GM08714 (cell line): ENCODE measurements around the gene MACROH2A2.
"Not testable (repeated sequence)": the region's sequence is repeated elsewhere in the genome, so short reads cannot be mapped to it uniquely, and the experiment has no call there.

Experiments
- H3K4me3 ChIP-seq: fragments of 200-500 bp; sonication (Bioruptor generic); 2 replicates; pipeline ENCODE4 v1.5.1; 2014; ENCODE audit warnings: mild to moderate bottlenecking, low read length, inconsistent platforms
- ZNF274 ChIP-seq: IDR thresholded peaks from 2 replicates; pipeline ENCODE4 v1.6.1; 2012; ENCODE audit warnings: mild to moderate bottlenecking, low read depth, low read length

The MACROH2A2 gene

DNA sequence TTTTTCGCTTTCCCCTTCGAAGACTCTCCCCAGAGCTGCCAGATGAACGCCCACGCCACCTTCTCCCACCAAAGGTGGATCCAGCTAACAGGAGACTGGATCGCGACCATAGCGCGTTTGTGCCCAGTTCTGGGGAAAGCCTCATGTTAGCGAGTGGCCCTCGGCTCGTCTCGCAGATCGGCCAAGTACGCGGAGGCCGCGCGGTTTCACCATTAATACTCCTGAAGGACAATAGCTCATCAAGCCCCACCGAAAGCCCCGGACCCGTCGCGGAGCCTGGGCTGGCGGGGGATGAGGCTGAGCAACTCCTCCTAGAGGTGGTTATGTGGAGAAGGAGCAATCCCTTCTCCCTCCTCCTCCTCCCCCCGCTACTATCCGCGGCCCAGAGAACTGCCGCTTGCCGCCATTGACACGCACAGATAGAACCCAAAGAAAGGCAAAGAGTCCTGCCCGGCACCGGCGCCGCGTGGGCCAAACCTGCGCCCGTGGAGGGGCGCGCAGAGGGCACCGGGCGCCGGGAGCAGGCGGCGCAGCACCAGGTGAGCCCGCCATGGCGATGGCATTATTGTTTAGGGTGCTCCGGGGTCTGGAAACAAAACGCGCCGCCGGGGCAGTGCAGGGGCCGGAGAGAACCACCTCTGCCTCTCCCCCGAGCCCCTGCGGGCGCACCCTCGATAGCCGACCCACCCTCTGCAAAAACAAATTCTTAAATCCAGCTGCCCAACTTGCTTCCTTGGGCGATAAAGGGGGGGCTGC lies at the start of gene MACROH2A2:
Gene MACROH2A2, plus strand, starts transcription at position 385 of the 756 bp plus-strand sequence. CDS start 22,813 bp downstream, outside the sequence.
- TF ChIP-seq ZNF274, result no peak
- H3K4me3 ChIP-seq, result peak within 1 kb of the TSS; percentile 55

DNA sequence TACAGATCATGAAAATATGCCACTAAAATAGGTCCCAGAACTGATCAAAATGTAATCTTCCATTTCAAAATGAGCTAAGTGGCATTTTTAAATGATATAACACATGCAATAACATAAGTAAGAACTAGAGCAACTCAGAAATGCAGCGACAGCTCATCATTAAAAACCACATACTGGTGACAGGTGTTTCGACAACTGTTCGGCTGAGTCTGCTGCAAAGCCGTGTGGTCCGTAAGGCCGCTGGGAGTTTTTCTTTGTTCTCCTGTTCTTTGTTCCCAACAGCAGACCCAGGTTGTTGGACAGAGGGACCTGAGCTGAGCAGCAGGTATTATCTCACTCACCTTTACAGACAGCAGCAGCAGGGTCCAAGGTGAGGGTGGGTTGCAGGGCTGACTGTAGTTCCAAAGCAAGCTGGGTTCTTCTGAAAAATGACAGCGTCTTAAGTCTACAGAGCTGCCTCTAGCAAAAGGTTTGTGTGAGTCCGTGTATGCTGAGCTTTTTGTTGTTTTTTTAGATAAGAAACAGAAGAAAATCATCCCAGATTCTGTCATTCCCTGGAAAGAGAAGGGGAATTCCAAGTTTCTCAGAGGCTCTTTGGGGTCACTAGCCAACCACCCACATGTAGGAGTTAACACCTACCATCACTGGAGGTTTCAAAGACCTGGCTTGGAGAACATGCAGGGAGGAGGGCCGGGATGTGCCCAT lies 45.4 kb upstream of the MACROH2A2 start:
- TF ChIP-seq ZNF274, result no peak

DNA sequence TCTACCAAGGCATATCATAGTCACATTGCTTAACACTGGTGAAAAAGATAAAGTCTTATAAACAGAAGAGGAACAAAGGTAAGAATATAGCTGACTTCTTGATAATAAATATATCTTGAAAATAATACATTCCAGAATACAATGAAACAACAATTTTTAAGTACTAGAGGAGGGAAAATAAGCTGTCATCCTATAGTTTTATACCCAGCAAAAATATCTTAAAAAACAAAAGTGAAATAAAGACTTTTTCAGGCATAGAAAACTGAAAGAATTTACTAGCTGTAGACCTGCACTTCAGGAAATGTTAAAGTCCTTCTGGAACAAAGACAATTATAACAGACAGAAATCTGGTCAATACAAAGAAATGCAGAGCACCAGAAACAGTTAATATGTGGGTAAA lies 21.4 kb upstream of the MACROH2A2 start:
- no peak overlapping the region for H3K4me3 ChIP-seq
- TF ChIP-seq ZNF274, result no peak

More for the DNA sequence above, 45.4 kb upstream of the MACROH2A2 start:
- no peak overlapping the region for H3K4me3 ChIP-seq

DNA sequence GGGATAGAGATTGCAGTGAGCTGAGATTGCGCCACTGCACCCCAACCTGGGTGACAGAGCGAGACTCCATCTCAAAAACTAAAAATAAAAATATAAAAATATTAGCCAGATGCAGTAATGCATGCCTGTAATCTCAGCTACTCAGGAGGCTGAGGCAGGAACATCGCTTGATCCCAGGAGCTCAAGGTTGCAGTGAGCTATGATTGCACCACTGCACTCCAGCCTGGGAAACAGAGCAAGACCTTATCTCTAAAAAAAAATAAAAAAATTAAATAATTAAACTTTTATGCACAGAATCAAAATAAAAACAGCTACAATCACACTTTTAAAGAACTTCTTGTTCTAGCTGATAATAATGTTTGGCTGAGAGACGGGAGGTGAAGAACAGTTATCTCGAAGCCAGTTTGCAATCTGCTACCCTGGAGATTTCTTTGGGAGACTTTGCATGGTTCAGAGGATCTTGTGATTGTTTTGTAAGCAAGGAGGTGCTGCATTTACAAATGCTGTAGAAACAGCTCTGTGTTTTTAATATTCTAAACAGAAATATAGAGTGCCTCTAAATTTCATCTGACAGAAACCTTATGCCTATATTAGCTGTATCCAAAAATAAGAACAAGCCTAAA lies 19.9 kb upstream of the MACROH2A2 start:
- TF ChIP-seq ZNF274, result no peak

DNA sequence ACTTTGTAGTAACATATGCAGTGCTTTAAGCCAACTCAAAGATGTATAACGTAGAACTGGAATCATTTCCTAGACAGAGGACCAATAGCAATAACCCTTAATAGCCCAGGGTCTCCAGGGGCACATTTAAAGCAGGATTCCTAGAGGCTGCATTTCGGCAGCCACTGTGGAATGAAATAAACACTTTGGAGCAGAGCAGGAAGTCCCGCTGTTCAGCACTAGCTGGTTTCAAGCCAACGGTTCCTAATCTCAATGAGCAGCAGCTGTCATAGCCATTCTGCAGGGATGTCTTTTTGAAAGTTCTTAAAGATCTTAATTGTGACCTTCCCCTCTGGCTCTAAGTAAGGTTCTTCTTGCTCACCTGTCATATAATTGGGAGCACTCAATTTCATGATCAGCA lies 18.4 kb upstream of the MACROH2A2 start:
- TF ChIP-seq ZNF274, result no peak
- no peak overlapping the region for H3K4me3 ChIP-seq

More for the DNA sequence above, 19.9 kb upstream of the MACROH2A2 start:
- no peak overlapping the region for H3K4me3 ChIP-seq

DNA sequence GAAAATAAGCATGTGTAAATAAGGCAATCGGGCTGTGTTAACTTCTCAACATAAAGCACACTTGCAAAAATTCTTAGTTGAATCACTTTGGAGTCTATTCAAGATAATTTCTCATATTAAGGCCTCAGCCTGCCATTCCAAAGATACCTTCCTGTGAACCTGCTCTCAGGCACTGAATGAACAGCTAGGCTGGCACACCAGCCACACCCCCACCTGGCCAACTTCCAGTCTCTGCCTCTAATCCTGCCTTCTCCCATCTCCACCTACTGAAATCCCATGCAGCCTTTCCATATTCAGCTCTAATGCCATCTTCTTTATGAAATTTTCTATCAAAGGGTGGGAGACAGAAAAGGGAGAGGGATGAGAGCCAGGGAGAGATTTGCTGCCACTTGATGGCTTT lies 17.1 kb upstream of the MACROH2A2 start:
- TF ChIP-seq ZNF274, result no peak
- no peak overlapping the region for H3K4me3 ChIP-seq

DNA sequence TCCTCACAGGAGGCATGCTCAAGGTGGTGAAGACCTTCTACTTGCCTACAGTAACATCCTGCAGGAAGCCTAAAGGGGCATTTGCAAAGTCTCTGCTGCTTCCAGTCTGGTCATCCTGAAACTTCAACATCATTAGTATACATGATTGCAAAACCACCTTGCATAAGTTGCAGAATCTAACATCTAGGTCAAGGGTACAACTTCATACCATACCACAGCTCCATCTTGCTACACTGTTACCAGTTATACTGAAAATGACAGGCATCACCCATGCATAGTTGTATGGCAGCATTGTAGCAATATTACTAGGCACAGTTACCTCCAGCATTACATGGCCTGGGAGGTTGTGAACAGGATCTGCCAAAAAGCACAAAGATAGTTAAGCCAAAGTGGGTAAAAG lies 13.7 kb upstream of the MACROH2A2 start:
- no peak overlapping the region for H3K4me3 ChIP-seq
- TF ChIP-seq ZNF274, result no peak

DNA sequence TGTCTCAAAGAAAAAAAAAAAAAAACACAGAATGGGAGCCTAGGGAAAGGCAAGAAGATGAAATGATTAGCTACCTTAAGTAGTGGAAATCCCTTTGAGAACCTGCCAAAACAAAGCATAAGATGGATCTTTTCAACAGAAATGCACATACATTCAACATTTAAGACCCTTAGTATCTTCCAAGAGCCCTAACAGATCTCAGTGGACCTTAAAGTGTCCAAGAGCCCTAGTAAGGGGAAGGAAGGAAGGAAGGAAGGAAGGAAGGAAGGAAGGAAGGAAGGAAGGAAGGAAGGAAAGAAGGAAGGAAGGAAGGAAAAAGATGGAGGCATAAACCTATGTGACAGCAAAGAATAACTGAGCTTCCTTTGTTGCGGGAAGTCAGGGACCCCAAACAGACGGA lies 11.6 kb upstream of the MACROH2A2 start:
- TF ChIP-seq ZNF274, result no peak
- H3K4me3 ChIP-seq, result no peak overlapping the region

DNA sequence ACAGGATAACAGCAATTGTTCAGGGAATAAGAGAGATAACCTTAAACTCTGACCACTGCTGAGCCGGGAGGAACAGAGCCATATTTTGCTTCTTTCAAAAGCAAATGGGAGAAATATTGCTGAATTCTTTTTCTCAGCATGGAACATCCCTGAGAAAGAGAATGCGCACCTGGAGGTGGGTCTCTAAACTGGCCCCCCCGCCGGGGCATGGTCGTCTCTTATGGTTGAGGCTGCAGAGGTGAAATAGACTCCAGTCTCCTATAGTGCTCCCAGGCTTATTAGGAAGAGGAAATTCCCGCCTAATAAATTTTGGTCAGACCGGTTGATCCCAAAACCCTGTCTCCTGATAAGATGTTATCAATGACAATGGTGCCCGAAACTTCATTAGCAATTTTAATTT lies 10.9 kb upstream of the MACROH2A2 start:
- not testable (repeated sequence) for H3K4me3 ChIP-seq

DNA sequence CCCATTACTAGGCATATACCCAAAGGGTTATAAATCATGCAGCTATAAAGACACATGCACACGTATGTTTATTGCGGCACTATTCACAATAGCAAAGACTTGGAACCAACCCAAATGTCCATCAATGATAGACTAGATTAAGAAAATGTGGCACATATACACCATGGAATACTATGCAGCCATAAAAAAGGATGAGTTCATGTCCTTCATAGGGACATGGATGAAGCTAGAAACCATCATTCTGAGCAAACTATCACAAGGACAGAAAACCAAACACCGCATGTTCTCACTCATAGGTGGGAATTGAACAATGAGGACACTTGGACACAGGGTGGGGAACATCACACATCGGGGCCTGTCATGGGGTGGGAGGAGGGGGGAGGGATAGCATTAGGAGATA lies 5.6 kb upstream of the MACROH2A2 start:
- H3K4me3 ChIP-seq, result not testable (repeated sequence)

DNA sequence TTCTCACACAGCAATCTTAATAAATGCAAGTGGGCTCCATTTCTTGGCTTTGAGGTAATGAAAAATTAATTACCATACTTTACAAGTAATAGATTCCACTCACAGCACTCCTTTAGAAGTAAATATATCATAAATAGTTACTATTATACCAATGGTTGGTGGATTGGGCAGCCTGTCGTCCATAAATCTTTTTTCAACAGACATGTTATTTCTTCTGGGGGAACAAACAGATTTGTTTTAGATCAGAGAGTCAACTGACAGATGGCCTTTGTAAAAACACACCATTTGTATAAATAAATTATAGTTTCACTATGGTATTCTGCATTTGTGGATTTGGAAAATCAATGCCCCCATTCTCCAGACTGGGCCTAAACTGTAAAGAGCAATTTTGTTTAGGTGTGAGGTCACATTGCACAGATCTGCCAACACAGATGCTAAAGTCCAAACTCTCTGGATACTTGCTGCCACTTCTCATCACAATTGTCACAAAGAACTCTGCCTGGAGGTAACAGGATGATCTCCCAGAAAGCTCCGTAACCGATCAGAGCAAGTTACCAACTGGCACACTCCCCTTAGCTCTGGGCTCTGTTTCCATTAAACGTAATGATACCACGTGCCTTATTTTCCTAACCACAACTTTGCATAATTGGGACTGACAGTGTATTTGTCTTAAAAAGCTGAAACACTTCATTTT lies 4.5 kb upstream of the MACROH2A2 start:
- no peak overlapping the region for H3K4me3 ChIP-seq
- no peak for TF ChIP-seq ZNF274

DNA sequence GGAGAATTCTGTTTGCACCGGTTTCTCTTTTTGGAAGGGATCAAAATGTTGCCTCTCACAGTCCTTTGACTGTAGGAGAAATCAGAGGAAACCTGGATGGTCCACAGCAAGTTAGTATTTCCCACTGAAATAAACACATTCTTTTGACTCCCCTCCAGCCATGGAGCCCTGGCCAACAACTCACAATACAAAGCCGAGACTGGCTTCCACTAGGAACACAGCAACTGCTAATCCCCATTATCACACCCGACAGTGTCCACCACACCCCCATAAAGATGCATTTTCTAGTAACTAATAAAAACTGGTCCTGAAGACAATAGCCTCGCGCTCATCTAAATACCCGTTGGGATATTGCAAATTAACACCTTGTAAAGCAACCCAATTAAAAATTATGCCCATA lies 798 bp upstream of the MACROH2A2 start:
- no peak for TF ChIP-seq ZNF274
- H3K4me3 ChIP-seq, result no peak overlapping the region

DNA sequence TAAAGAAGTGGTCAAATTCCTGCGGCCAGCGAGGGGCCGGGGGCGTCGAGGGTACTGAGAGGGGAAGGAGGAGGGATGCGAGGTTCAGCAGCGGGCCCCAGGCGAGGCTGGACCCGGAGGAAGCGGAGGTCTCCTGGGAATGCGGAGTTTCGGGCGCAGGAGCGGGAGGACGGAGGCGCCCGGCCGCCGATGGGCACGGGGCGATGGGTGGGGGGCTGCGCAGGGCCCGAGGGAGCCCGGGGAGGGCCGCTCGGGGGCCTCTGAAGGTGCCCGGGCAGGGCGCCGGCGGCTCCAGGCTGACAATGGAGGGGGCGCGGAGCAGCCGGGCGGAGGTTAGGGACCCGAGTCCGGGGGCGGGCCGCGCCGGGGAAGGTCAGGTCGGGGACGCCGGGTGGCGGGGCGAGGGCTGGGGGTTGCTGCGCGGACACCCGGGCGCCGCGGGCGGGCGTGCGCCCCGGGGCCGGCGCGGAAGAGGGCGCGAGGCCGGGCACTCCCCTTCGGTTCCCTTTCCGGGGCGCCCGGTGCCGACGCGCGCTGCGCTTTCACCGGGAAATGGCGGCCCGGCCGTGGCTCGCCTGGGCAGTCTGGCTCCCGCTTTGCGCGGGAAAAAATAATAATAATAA lies 683 bp downstream of the MACROH2A2 start:
- H3K4me3 ChIP-seq, result peak overlapping the region; percentile 55
- no peak for TF ChIP-seq ZNF274

DNA sequence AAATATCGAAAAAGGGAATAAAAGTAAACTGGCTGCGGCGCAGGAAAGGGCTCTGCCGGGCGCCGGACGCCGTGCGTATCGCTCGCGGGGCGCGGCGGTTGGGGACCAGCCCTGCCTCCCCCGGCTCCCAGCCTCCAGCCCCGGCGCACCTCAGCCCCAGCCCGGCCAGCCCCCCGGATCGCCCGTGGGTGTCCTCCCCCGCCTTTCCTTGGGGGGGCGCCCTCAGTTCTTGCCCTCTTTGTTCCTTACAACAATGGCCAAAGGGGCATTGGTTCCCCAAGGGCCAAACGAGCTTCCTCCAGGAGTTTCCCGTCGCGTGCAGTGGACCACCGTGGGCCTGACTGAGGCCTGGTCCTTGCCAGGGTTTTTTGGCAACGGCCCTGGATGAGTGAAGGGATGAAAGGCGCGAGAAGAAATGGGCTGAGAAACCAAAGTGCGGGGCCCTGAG lies 1.2 kb downstream of the MACROH2A2 start:
- peak overlapping the region; percentile 55; the same call in 1 of the 2 replicates for H3K4me3 ChIP-seq
- TF ChIP-seq ZNF274, result no peak
